Measurements from ENCODE around the gene MAPK6.
"Not testable (repeated sequence)": the region's sequence is repeated elsewhere in the genome, so short reads cannot be mapped to it uniquely, and the experiment has no call there.

The MAPK6 gene

DNA sequence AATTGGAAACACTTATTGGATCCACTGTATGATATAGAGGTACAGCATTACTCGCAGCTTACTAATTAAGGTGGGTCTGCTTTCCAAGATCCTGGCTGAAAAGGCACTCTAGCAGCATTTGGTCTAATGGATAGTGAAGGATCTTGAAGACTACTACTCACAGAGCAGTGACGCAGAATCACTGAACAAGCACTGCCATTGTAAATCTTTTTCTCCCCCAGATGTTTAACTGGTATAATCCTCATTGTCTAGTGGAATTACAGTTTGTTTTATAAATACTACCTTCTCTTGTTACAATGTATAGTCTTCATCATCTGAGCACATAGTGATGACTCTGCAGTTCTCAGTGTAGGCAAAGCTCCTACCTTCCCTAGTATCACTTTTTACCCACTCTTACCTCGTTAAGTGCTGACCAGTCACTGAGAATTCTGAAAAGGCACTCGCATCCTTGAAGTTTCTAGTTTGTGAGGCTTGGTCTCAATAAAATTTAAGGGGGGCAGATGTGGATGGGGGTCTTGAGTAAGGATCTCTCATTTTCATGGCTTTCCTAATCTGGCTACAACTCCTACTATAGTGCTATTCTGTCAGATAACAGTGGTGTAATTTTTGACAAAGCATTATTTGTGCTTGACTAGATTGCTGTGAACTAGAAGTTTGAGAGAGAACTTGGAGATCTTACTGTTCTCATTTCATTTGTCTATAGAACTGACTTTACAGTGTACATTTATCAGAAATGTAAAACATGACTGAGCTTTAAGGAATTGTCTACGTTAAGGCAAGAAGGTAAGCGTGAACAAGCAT is 23.2 kb downstream of the MAPK6 start:
- DNase-seq (ENCODE audit: low spot score), result no peak

DNA sequence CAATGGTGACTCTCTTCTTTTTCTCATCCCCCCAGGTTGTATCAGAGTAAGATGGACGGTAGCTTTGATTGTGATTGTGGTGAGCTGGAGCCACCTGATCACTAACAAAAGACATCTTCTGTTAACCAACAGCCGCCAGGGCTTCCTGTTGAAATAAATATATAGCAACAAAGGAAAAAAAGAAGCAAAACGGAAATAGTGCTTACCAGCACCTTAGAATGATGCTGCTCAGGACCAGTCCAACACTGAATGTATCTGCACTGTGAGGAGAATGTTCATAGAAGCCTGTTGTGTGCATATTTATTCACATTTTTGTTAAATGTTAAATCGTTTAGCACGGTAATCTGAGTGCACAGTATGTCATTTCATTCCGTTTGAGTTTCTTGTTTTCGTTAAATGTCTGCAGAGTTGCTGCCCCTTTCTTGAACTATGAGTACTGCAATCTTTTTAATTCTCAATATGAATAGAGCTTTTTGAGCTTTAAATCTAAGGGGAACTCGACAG is 26.8 kb downstream of the MAPK6 start:
- DNase-seq (ENCODE audit: low spot score), result not testable (repeated sequence)

DNA sequence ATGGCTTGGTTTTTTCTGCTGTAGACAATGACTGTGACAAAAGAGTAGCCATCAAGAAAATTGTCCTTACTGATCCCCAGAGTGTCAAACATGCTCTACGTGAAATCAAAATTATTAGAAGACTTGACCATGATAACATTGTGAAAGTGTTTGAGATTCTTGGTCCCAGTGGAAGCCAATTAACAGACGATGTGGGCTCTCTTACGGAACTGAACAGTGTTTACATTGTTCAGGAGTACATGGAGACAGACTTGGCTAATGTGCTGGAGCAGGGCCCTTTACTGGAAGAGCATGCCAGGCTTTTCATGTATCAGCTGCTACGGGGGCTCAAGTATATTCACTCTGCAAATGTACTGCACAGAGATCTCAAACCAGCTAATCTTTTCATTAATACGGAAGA is 27.5 kb downstream of the MAPK6 start:
- not testable (repeated sequence) for DNase-seq (ENCODE audit: low spot score)

DNA sequence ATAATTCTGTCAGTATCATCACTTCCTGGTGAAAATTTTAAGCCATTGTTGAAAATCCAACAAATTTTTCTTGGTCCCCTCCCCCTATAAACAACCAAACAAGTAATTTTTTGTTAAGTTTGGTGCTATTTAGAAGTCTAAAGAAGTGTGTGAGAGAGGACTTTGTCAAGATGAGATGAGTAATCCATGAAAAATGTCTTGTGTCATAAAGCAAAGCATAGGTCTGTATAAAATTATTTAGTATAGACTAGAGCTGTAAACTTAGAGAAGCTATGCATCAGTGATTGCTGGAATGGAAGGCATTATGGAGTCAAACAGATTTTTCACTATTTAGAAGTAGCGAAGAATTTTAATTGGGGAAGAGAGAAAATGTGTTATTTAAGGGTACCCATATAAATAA is 31.4 kb downstream of the MAPK6 start:
- DNase-seq (ENCODE audit: low spot score), result peak; percentile 38

DNA sequence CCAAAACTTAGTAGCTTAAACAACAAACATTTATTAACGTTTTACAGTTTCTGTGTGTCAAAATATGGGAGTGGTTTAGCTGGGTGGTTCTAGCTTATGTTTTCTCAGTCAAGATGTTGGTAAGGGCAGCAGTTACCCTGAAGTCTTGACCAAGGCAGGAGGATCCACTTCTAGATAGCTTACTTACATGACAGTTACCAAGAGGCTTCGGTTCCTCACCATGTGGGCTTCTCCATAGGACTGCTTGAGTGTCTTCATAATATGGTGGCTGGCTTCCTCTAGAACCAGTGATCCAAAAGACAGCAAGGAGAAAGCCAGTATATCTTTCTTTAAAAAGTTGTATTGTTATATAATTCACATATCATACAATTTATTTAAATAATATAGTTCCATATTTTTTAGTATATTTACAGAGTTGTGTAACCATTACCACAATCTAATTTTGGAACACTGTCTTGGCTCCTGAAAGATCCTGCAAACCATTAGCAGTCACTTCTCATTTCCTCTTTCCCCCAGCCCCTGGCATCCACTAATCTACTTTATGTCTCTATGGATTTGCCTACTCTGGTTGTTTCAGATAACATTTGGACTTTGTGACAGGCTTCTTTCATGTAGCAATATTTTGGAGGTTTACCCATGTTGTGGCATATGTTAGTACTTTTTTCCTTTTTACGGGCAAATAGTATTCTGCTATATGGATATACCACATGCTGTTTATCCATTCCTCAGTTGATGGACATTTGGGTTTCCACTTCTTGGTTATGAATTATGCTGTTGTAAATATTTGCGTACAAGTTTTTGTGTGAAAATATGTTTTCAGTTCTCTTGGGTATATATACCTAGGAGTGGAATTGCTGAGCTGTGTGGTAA is 33.3 kb downstream of the MAPK6 start:
- no peak for DNase-seq (ENCODE audit: low spot score)

DNA sequence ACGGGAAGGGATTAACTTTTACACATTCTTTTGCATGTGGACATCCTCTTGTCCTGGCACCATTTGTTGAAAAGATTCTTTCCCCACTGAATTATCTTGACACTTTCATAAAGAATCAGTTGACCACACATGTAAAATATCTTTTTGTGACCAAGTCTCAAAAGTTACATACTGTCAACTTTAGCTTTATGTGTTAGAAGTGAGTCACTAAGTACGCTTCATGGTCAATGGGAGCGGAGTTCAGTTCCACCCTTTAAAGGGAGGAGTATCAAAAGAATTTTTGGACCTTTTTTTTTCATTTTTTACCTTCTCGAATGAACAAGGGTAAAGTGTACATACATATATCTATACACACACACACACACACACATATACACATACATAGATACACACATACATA is 35.4 kb downstream of the MAPK6 start:
- no peak for DNase-seq (ENCODE audit: low spot score)

DNA sequence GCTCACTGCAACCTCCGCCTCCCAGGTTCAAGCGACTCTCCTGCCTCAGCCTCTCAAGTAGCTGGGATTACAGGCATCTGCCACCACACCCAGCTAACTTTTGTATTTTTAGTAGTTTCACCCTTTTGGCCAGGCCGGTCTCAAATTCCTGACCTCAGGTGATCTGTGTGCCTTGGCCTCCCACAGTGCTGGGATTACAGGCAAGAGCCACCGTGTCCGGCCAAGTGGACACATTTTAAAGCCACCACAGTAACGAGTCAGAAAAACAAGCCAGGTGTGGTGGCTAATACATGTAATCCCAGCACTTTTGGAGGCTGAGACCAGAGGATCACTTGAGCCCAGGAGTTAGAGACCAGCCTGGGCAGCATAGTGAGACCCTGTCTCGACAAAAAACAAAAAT is 35.8 kb downstream of the MAPK6 start:
- DNase-seq (ENCODE audit: low spot score), result not testable (repeated sequence)

DNA sequence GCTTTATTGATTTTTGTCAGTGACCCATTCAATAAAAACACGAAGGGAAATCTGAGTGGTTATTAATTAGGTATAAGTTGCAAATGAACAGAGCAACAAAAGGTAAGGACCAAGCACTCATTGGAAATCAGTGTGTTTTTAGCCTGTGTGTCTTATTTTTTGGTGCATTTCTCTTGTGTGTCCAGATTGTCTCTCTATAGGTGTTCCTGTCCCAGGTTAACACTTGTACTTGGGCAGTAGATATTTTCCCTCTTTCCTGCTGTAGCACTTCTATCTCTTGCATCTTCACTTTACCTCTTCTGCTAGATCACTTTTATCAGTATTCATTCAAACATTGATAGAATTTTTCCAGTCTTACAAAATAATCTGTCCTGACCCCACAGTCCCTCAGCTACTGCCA is 37.0 kb downstream of the MAPK6 start:
- DNase-seq (ENCODE audit: low spot score), result no peak

DNA sequence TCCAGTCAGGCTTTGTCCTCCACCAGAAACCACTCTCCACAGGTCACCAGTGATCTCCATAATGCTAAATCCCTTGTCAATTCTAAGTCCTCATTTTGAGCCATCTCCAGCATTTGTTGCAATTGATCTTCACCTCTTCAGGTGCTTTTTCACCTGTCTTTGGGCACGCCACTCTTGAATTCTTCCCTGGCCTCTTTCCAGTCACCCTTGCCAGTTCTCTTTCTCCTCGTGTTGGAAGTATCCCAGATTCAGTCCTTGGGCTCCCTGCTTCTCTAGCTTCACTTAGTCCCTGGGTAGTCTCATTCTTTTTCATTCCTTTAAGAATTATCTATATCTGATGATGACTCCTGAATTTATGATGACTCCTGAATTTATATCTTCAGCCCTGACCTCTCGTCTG is 37.5 kb downstream of the MAPK6 start:
- no peak for DNase-seq (ENCODE audit: low spot score)

DNA sequence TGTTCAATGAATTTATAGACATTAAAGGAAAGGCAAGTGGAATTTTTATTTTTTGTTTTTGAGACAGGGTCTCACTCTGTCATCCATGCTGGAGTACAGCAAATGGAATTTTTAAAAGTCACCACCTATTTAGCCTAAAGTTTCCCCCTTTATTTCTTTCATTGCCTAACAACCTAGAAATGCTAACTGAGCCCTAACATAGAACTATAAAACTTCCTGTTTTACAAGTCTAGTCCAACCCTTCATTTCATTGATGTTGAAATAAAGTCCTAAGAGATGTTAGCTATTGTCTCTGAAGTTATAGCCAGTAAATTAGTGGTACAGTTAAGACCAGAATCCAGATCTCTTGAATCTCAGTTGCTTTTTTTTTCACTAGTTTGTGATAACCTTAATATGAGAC is 39.0 kb downstream of the MAPK6 start:
- no peak for DNase-seq (ENCODE audit: low spot score)

DNA sequence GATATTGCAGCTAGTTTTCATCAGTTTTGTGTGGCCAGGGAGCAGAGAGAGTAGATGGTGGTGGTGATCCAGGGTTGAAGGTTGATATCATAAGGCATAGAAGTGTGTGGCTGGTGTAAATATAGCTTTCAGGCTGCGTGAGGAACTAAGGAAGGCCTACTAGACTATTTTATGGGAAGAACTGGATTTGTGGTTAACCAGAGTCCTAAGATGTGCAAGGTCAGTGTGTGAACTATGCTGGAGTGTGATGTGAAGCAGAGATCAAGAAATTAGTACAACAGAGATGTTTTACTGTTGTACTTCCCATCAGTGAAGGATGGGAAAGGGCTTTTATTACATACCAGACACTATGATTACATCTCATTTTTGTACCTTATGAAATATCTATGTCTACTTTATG is 41.5 kb downstream of the MAPK6 start:
- DNase-seq (ENCODE audit: low spot score), result no peak

DNA sequence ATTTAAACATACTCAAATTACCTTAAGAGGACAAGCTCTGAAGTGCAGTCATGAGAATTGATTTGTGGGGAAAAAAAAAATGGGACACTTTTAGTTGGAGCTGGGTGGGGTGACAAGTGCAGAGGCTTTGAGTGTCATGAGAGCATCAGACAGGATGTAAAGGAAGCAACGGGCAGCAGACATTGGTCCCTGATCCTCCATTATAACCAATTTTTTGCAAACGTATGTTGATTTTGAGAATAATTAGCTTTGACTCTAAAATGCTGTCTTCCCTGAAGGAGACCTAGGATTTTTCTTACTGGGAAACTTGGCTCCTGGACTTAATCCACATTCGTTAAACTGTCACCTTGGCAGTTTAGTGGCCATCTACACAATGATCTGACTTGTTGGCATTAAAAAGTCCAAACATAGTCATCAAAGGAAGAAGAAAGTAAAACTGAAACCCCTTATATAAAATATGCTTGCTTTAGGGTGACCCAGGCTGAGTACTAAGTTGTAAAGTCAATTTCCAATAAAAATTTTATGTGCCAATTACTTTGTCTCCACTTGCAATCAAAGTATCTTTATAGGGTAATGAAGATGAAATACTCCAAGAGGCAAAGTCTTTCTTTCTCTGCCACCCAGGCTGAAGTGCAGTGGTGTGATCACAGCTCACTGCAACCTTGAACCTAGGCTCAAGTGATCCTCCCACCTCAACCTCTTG is 48.0 kb downstream of the MAPK6 start:
- no peak for DNase-seq (ENCODE audit: low spot score)

DNA sequence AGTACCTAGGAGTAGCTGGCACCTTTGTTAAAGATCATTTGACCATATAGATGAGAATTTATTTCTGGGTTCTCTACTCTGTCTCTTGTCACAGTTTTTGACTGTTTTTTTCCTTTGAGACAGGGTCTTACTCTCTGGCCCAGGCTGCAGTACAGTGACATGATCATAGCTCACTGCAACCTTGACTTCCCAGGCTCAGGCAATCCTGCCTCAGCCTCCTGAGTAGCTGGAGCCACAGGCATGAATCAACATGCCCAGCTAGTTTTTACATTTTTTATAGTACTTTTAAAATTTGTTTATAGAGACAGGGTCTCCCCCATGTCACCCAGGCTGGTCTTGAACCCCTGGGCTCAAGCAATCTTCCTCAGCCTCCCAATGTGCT is 48.5 kb downstream of the MAPK6 start:
- no peak for DNase-seq (ENCODE audit: low spot score)

DNA sequence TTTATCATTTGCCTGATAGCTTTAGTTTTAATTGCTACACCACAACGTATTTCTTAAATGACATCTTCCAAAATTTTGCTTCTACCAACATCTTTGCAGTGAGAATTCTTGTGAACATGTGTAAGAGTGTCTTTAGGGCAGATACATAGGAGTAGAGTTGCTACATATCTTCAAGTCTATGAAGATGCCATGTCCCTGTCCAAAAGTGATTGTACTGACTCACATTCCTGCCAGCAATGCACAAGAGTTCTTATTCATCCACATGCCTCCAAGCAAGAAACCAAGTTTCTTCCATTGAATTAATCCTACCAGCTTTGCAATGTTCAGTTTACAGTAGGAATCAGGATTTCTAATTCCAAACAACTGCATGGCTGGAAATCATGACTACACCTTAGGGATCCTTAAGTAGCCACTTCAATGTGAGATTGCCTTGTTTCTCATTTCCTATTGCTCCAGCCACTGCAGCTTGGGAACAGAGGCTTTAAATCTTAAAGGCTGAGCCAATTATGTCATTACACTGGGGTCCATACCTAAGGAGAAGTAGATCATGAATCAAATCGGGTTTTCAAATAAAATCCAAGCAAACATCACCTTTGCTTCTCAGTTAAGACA is 49.1 kb downstream of the MAPK6 start:
- no peak for DNase-seq (ENCODE audit: low spot score)

DNA sequence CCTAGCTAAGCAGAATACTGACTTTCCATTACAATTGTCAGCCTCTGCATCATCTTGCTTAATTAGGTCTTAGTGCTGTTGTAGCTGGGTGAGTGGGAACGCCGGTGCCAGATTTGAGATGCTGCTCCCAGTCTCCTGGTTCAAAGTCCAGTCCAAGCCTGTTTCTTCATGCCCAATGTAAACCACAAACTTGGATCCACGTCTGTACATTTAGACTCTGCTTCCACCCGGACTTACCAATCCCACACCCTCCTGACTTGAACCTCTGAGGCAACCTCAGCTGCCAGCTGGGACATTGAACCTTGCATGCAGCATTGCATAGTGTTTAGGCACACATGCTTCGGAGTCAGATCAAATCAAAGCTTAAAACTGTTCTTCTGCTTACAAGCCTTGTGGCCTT is 50.5 kb downstream of the MAPK6 start:
- DNase-seq (ENCODE audit: low spot score), result no peak

DNA sequence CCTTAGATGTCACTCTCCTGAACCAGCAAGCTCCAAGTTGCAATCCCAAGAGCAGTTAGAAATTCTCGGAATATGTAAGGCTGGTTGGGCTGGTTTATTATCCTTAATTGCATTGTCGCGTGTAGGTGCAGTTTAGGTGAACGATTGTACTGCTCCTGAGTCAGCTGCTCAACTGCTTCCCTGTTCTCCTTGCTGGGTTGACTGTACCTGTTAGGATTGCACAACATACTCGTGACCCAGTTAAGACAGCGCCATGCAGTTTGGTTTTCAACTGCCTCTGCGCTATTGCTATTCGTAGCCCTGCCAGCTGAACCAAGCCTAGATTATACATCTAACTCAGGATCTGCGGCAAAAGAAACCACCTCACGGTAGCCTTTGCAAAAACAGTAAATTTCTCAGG is 52.6 kb downstream of the MAPK6 start:
- DNase-seq (ENCODE audit: low spot score), result no peak

DNA sequence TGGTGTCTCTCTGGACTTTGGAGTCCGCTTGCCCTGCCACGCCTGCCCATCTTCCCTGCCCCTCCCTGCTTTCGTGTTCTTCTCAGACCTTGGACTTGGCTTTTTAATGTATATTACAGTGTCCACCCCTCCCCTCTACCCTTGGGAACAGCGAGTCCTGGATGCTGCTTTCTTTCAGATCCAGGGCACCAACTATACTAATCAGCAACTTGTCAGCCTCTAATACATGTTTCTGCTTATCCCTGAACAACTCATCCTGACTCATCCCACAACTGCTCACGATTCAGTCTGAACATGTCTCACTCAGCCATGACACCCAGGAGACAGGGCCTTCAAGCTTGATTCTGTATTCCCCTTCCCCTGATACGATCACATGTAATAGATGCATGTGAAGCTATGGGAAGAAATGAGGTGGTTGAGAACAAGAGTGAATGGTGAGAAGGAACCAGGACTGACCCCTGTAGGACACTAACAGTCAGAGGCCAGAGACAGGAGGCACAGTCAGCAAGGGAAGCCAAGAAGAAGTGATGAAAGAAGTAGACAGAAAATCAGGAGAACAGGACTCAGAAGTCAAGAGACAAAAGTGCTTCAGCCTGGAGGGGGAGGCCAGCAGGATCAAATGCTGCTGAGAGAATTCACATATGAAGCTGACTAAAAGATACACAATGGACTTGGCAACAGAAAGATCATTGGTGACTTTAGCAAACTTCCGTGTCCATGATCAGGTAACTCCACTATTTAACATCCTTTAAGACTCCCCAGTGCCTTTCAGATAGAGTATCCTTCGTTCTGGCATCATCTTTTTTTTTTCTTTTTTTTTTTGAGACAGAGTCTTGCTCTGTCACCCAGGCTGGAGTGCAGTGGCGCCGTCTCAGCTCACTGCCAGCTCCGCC is 58.1 kb downstream of the MAPK6 start:
- DNase-seq (ENCODE audit: low spot score), result peak; percentile 77

DNA sequence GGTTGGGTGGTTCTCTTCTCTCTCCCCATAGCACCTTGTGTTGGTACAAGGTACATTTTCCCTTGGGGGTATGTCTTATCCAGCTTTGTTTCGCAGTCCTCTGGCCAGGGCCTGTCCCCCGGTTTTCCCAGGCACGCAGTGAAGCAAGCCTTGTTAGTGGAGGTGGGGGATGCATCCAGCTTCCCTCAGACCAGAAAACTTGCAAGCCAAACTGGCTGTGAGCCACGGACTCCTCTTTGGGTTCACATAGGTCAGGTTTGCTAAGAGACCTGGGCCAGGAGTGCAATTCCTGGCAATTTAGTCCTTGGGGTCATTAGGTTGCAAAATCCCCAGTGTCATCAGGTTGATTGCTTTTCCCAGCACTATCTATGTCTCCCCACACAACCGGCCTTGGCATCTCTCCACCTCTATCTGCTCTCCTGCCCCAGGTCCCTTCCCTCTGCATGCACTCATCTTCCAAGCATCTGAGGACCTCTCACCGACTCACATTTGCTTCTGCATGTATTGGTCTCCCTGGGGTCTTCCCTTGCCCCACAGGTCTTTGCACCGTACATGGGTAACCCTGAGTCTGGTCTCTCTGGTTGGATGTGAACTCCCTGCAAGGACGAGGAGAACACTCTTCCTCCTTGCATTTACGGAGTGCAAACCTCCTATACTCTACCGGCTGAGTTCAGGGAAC is 59.3 kb downstream of the MAPK6 start:
- DNase-seq (ENCODE audit: low spot score), result no peak

DNA sequence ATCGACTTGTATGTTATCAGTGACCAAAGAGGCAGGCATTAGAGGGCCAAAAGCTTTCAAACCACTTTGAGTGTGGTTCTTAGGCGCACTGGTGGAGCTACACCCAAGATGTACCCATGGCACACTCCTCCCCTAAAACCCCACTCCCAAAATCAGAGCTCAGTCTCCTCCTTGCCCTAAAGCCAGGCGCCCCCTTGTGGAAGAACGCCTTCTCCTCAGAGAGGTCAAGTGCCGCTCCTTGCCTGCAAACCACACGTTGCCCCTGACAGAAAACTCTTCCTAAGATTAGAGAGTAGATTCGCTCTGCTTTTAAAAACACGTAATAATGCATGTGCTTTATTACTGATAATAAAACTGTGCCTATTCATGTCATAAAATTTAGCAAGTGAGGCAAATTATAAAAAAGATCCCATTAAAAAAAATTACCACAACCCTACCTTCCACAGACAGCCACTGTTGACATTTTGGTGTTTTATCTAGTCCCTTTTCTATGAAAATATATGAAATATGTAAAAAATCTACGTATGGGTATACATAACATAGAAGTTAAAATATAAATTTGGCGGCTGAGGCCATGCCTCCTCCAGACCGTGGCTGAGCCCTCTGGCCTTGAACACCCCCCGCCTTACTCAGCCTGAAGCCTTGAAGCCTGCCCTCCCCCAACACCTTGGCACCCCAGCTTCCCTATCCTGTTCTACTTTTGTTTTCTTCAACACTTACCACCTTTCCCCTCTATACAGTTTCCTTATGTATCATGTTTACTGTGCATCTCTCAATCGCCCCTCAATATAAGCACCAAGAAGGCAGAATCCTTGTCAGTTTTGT is 60.1 kb downstream of the MAPK6 start:
- peak; percentile 67 for DNase-seq (ENCODE audit: low spot score)

DNA sequence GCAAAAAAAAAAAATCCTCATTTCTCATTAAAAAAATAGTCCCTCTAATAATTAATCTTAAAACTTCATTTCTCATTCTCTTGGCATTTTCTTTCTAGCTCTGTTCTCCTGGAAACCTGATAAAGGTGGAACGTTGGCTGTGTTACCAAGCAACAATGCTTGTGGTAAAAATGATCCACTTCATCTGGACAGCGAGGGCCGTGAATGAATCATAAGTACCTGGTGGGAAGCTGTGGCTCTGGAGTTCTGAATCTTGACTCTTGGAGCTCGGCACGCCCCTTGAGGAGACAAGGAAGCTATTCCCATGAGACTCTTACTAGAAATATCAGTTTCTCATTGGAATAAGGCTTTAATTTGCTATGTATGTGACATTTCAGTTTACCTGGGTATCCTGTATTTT is 61.0 kb downstream of the MAPK6 start:
- no peak for DNase-seq (ENCODE audit: low spot score)

All from GM03348 (cell line).